Adrenal gland (tissue), 5 donors: ENCODE measurements around the gene SHBG.

ENCODE experiments used
- CTCF ChIP-seq, 6 experiments: fragments of 450-650 bp in 4 of 6; fragments of 200-600 bp in 2 of 6; sonication (generic) in 1 of 6; IDR thresholded peaks; 1 replicate in 5 of 6; 2 replicates in 1 of 6; pipeline versions ENCODE4 v1.5.1 to v1.8.0; 2016 to 2021; ENCODE audit warnings: antibody characterized with exemption in 6 of 6, mild to moderate bottlenecking in 2 of 6, moderate library complexity in 1 of 6
- POLR2A ChIP-seq, 2 donors: fragments of 450-650 bp; IDR thresholded peaks; one replicate each; pipeline ENCODE4 v1.6.1; 2017; ENCODE audit warnings: antibody characterized with exemption in 2 of 2, mild to moderate bottlenecking in 2 of 2, moderate library complexity in 1 of 2
- donor health status: DM: no; HTN: no; CAD: no.

DNA sequence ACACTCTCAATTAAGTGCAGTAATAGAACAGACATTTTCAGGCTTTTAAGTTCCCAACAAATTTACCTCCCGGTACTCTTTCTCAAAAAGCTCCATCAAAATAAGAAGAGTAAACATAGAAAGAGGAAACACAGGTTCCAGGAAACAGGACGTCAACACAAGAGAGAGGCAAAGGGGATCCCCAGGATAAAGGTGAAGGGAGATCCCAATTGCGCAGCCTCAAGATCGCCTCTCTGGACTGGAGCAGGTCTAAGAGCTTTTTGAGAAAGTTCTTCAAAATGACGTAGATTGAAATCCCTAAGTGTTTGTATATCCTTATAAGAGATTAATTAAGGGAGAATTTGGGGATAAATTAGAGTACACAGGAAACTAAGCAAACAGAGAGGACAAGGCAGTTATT is 11.3 kb upstream of the SHBG start:
- TF ChIP-seq CTCF (IDR thresholded peaks at IDR 0.05) (no peak), POLR2A (IDR thresholded peaks at IDR 0.05) (no peak)
